Measurements from ENCODE around the gene ANKRD40CL. TPM values are rescaled to one million over a fixed set of nuclear protein-coding genes. Genes with fewer than 3 reads are reported as not detected.
"Not testable (repeated sequence)": the region's sequence is repeated elsewhere in the genome, so short reads cannot be mapped to it uniquely, and the experiment has no call there.

ANKRD40CL gene
- total RNA-seq, 1 donor = not detected

DNA sequence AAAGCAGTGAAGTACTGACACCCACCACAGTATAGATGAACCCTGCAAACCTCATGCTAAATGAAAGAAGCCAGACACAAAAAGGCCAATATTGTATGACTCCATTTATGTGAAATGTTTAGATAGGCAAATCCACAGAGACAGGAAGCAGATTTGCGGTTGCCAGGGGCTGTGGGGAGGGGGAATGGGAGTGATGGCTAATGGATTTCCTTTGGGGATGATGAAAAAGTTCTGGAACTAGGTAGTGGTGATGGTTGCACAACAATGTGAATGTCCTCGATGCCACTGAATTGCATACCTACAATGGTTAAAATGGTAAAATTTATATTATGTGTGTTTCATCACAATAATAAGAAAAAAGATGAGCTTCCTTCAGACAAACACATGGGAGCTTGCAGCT lies 39.7 kb upstream of the ANKRD40CL start:
- no peak overlapping the region for H3K4me3 ChIP-seq (ENCODE audit: low read depth, low read length)
- DNase-seq (ENCODE audit: low read depth) = peak; percentile 47
- TF ChIP-seq, protein P1, sequence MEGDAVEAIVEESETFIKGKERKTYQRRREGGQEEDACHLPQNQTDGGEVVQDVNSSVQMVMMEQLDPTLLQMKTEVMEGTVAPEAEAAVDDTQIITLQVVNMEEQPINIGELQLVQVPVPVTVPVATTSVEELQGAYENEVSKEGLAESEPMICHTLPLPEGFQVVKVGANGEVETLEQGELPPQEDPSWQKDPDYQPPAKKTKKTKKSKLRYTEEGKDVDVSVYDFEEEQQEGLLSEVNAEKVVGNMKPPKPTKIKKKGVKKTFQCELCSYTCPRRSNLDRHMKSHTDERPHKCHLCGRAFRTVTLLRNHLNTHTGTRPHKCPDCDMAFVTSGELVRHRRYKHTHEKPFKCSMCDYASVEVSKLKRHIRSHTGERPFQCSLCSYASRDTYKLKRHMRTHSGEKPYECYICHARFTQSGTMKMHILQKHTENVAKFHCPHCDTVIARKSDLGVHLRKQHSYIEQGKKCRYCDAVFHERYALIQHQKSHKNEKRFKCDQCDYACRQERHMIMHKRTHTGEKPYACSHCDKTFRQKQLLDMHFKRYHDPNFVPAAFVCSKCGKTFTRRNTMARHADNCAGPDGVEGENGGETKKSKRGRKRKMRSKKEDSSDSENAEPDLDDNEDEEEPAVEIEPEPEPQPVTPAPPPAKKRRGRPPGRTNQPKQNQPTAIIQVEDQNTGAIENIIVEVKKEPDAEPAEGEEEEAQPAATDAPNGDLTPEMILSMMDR (IDR thresholded peaks at IDR 0.05; ENCODE audit: insufficient read depth, low read length) = no peak

DNA sequence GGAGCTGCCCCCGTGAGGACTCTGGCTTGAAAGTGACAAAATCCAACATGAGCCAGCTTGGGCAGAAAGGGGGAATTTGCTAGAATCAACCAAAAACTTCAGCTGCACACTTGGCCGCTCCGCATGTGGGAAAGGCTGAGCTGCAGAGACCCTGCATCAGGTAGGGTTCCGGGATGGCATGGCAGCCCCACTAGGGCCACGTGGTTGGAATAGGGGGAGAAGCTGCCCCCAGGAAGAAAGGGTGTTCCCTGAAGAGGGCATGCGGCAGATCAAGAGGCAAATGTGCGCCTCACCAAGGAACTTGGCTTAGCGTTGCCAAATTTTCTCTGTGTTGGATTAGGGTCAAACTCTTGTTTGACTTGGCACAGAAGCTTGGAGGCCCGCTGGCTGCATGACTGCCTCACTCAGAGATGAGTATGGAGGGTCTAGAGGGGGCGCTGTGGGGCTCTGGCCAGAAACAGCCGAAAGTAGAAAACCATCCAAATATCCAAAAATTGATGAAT lies 38.9 kb upstream of the ANKRD40CL start:
- peak; percentile 85 for DNase-seq (ENCODE audit: low read depth)
- TF ChIP-seq, protein P1 (IDR thresholded peaks at IDR 0.05; ENCODE audit: insufficient read depth, low read length) = peak; percentile 48
- H3K4me3 ChIP-seq (ENCODE audit: low read depth, low read length) = no peak overlapping the region

DNA sequence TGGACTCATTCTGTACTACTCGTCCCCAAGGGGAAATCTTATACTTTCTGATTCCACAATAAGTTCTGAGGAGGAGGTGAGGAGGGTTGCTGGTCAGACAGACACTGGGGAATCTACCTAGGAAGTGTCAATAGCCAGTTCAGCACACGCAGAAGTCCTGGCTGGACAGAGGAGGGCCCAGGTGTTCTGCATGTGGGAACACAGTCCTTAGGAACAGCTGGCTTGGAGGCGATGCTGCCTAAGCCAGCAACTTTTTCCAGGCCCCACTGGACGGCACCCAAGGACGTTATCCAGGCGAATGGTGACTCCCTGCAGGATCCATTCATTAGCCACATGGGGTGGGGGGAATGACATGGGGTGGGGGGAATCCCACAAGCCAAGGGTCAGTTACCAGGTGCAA lies 38.2 kb upstream of the ANKRD40CL start:
- TF ChIP-seq, protein P1 (IDR thresholded peaks at IDR 0.05; ENCODE audit: insufficient read depth, low read length) = no peak
- DNase-seq (ENCODE audit: low read depth) = no peak
- no peak overlapping the region for H3K4me3 ChIP-seq (ENCODE audit: low read depth, low read length)

DNA sequence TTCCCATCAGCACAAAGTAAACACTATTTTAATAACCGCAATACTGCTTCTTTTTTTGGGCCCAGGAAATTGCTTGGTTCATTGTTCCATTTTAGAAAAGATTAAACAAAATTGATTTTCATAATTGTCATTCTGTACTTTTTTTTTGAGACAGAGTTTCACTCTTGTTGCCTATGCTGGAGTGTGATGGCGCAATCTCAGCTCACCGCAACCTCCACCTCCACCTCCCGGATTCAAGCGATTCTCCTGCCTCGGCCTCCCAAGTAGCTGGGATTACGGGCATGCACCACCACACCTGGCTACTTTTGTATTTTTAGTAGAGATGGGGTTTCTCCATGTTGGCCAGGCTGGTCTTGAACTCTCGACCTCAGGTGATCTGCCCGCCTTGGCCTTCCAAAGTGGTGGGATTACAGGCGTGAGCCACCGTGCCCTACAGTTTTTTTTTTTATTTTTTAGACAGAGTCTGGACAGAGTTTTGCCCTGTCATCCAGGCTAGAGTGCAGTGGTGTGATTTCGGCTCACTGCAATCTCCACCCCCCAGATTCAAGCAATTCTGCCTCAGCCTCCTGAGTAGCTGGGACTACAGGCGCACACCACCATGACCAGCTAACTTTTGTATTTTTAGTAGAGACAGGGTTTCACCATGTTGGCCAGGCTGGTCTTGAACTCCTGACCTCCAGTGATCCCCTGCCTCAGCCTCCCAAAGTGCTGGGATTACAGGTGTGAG lies 37.6 kb upstream of the ANKRD40CL start:
- not testable (repeated sequence) for H3K4me3 ChIP-seq (ENCODE audit: low read depth, low read length); DNase-seq (ENCODE audit: low read depth)

DNA sequence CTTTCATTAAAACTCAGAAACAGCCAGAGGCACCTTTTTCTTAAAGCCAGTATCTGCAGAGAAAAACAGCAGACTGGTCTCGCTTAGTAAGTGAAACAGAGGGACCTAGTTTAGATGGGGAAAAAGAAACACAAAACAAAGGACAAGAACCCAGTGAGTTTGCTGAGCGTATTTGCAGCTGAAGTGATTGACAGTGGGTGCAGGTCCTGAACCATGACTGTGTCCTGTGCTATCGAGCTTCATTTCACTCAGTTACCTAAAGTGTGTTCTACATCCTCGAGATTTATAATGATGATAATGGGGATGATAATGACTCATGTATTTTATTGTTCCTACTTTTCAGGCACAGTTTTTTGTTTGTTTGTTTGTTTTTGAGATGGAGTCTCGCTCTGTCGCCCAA lies 36.4 kb upstream of the ANKRD40CL start:
- no peak overlapping the region for H3K4me3 ChIP-seq (ENCODE audit: low read depth, low read length)
- TF ChIP-seq, protein P1 (IDR thresholded peaks at IDR 0.05; ENCODE audit: insufficient read depth, low read length) = no peak
- DNase-seq (ENCODE audit: low read depth) = no peak

DNA sequence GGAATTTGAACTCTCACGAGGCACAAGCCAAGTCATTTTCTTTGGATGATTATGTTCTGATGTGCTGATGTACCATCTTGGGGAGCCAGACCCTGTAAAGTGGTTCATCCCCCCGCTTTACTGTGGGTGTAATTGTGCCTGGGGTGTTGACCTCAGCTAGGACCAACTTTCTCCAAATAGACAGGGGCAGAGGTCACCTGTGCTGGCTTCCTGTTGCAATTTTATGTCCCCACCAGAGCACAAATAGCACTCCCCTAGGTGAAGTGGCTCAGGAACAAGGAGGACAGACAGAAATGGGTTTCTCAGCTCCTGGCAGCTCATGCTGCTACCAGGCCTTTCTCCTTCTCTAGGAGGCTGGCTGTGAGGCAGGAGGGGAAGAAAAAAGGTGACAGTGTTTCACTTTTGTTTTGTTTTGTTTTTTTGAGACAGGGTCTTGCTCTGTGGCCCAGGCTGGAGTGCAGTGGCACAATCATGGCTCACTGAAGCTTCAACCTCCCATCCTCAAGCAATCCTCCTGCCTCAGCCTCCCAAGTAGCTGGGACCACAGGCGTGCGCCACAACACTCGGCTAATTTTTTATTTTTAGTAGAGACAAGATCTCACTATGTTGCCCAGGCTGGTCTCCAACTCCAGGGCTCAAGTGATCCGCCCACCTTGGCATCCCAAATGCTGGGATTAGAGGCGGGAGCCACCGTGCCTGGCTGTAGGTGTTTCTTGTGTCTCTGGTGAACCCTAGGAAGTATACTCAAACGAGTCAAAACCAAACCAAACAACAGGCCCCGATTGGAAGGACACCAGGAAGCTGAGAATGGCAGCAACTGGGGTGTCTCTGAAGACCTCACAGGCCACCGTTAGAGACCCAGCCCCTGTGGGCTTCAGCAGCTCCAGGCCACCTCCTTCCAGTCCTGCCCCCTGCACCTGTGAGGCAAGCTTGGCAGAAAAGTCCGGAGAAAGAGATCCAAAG lies 35.6 kb upstream of the ANKRD40CL start:
- no peak for DNase-seq (ENCODE audit: low read depth)
- TF ChIP-seq, protein P1 (IDR thresholded peaks at IDR 0.05; ENCODE audit: insufficient read depth, low read length) = no peak

DNA sequence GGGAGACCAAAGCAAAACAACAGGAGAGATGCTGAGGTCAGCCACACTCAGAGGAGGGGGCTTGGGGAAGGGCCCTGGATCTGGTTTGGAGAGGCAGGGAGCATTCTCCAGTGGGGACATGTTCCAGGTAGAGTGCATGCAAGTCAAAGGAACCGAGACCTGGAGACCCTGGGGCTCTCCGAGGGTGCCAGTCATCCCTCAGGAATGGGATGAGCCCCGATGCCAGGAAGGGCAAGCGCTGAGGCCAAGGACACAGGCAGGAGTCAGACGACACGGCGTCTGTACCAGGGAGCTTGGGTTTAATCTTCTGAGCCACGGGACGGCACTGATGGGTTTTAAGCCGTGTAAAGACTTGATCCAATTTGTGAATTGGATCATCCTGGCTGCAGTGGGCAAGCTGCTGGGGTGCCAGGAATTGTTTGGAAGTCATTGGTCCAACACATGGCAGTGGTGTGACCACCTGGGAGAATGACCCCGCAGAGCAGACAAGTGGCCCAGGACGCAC lies 32.9 kb upstream of the ANKRD40CL start:
- TF ChIP-seq, protein P1 (IDR thresholded peaks at IDR 0.05; ENCODE audit: insufficient read depth, low read length) = no peak
- DNase-seq (ENCODE audit: low read depth) = no peak
- no peak overlapping the region for H3K4me3 ChIP-seq (ENCODE audit: low read depth, low read length)

More for the DNA sequence above, 35.6 kb upstream of the ANKRD40CL start:
- no peak overlapping the region for H3K4me3 ChIP-seq (ENCODE audit: low read depth, low read length)

Measured in fibroblast of the aortic adventitia (primary cell).